Mesothelial cell of epicardium (in vitro differentiated cells): ENCODE results near the gene ZIM2. TPM values are rescaled to one million over a fixed set of nuclear protein-coding genes. Genes with fewer than 3 reads are reported as not detected.

Experiments
- DNase-seq, 2 experiments: peaks; one replicate each; pipeline ENCODE4 v3.0.0; 2021; ENCODE audit warnings: low spot score in 2 of 2; ENCODE audit not compliant: unreplicated experiment in 2 of 2
- H3K27ac Mint-ChIP-seq: 2 replicates; pipeline ENCODE4 v1.8.0; 2021; ENCODE audit warnings: mixed read lengths
- H3K27me3 Mint-ChIP-seq: 2 replicates; pipeline ENCODE4 v1.8.0; 2021; ENCODE audit warnings: low read depth, mixed read lengths
- H3K36me3 Mint-ChIP-seq: 2 replicates; pipeline ENCODE4 v1.8.0; 2021; ENCODE audit warnings: mixed read lengths
- H3K4me1 Mint-ChIP-seq: 2 replicates; pipeline ENCODE4 v1.8.0; 2021; ENCODE audit warnings: mixed read lengths
- H3K4me3 Mint-ChIP-seq: 2 replicates; pipeline ENCODE4 v1.8.0; 2021; ENCODE audit warnings: mild to moderate bottlenecking, moderate library complexity, mixed read lengths
- H3K9me3 Mint-ChIP-seq: 2 replicates; pipeline ENCODE4 v1.8.0; 2021; ENCODE audit warnings: mixed read lengths
- CTCF ChIP-seq: fragments of 200-600 bp; sonication (generic); IDR thresholded peaks from one replicate; pipeline ENCODE4 v1.5.0; 2021; ENCODE audit warnings: antibody characterized with exemption; ENCODE audit not compliant: unreplicated experiment
- total RNA-seq: library from RNA; stranded (reverse); gene quantifications from 3 replicates; pipeline ENCODE4 v1.2.1, GENCODE V29; 2021

ZIM2 gene
- total RNA-seq, 1 donor from 2014 or later = not detected

GRCh38 chr19:56875717-56876116 lies 35.2 kb upstream of the ZIM2 start:
- TF ChIP-seq CTCF = no peak
- Mint-ChIP-seq H3K9me3 (peaks cover 56% of the 10 kb centered on the region), H3K4me1 (no peaks in the 10 kb centered on the region), H3K4me3 (no peak overlapping the region), H3K27ac (no peak overlapping the region), H3K27me3 (no peaks in the 10 kb centered on the region), H3K36me3 (peaks cover 4% of the 10 kb centered on the region)
- DNase-seq = no peak

GRCh38 chr19:56874530-56874929 lies 34.0 kb upstream of the ZIM2 start:
- Mint-ChIP-seq H3K36me3 (peaks cover 9% of the 10 kb centered on the region), H3K9me3 (peaks cover 60% of the 10 kb centered on the region), H3K27ac (no peak overlapping the region), H3K4me1 (no peaks in the 10 kb centered on the region), H3K27me3 (no peaks in the 10 kb centered on the region), H3K4me3 (no peak overlapping the region)
- TF ChIP-seq CTCF = no peak
- DNase-seq = no peak

GRCh38 chr19:56873493-56873892 lies 33.0 kb upstream of the ZIM2 start:
- DNase-seq = no peak
- TF ChIP-seq CTCF = no peak
- H3K9me3 Mint-ChIP-seq = peaks cover 63% of the 10 kb centered on the region
- H3K27ac Mint-ChIP-seq = no peak overlapping the region
- H3K36me3 Mint-ChIP-seq = peaks cover 9% of the 10 kb centered on the region
- no peaks in the 10 kb centered on the region for H3K27me3 Mint-ChIP-seq
- H3K4me3 Mint-ChIP-seq = no peak overlapping the region
- H3K4me1 Mint-ChIP-seq = no peaks in the 10 kb centered on the region

- H3K4me1 Mint-ChIP-seq = no peaks in the 10 kb centered on the region
- no peaks in the 10 kb centered on the region for H3K27me3 Mint-ChIP-seq
- TF ChIP-seq CTCF = no peak
- no peak for DNase-seq
- H3K27ac Mint-ChIP-seq = no peak overlapping the region
- peaks cover 74% of the 10 kb centered on the region for H3K9me3 Mint-ChIP-seq
- H3K4me3 Mint-ChIP-seq = no peak overlapping the region
- H3K36me3 Mint-ChIP-seq = peaks cover 6% of the 10 kb centered on the region
Observed at GRCh38 chr19:56869886-56870285, 29.4 kb upstream of the ZIM2 start.

GRCh38 chr19:56868446-56868845 lies 27.9 kb upstream of the ZIM2 start:
- H3K9me3 Mint-ChIP-seq = peaks cover 70% of the 10 kb centered on the region
- H3K27ac Mint-ChIP-seq = no peak overlapping the region
- no peak overlapping the region for H3K4me3 Mint-ChIP-seq
- no peaks in the 10 kb centered on the region for H3K4me1 Mint-ChIP-seq
- no peaks in the 10 kb centered on the region for H3K27me3 Mint-ChIP-seq
- H3K36me3 Mint-ChIP-seq = peaks cover 9% of the 10 kb centered on the region
- TF ChIP-seq CTCF = no peak
- DNase-seq = no peak

- DNase-seq = no peak
- peaks cover 7% of the 10 kb centered on the region for H3K36me3 Mint-ChIP-seq
- H3K9me3 Mint-ChIP-seq = peaks cover 67% of the 10 kb centered on the region
- TF ChIP-seq CTCF = no peak
- no peaks in the 10 kb centered on the region for H3K27me3 Mint-ChIP-seq
- H3K4me1 Mint-ChIP-seq = no peaks in the 10 kb centered on the region
- no peak overlapping the region for H3K4me3 Mint-ChIP-seq
- no peak overlapping the region for H3K27ac Mint-ChIP-seq
Observed at GRCh38 chr19:56866538-56866937, 26.0 kb upstream of the ZIM2 start.
